Measurements from ENCODE around the gene KRTAP4-8.

Gene KRTAP4-8

GRCh38 chr17:41071606-41072360, 26.2 kb downstream of the KRTAP4-8 start:
- TF ChIP-seq SIN3A (IDR thresholded peaks at IDR 0.05; ENCODE audit: borderline replicate concordance, insufficient read depth, low read length) = no peak

- no peak for TF ChIP-seq FOXP2 (optimal IDR thresholded peaks at IDR 0.05; ENCODE audit: borderline replicate concordance, extremely low read depth, extremely low read length, insufficient read depth)
- no peak for TF ChIP-seq SIN3A (IDR thresholded peaks at IDR 0.05; ENCODE audit: borderline replicate concordance, insufficient read depth, low read length)
- no peak for TF ChIP-seq TAF1 (IDR thresholded peaks at IDR 0.05; ENCODE audit: borderline replicate concordance, insufficient read depth, low read length)
- no peak for TF ChIP-seq POLR2AphosphoS5 (IDR thresholded peaks at IDR 0.05; ENCODE audit: low read depth, low read length)
- TF ChIP-seq REST (IDR thresholded peaks at IDR 0.05; ENCODE audit: insufficient read depth in 1 of 2, low read depth in 2 of 2, low read length in 2 of 2) = no peak
Measured at GRCh38 chr17:41069031-41069430, 28.9 kb downstream of the KRTAP4-8 start.

- no peak for TF ChIP-seq FOXP2 (optimal IDR thresholded peaks at IDR 0.05; ENCODE audit: borderline replicate concordance, extremely low read depth, extremely low read length, insufficient read depth)
- no peak for TF ChIP-seq REST (IDR thresholded peaks at IDR 0.05; ENCODE audit: insufficient read depth in 1 of 2, low read depth in 2 of 2, low read length in 2 of 2)
- no peak for TF ChIP-seq SIN3A (IDR thresholded peaks at IDR 0.05; ENCODE audit: borderline replicate concordance, insufficient read depth, low read length)
- no peak for TF ChIP-seq TAF1 (IDR thresholded peaks at IDR 0.05; ENCODE audit: borderline replicate concordance, insufficient read depth, low read length)
- no peak for TF ChIP-seq POLR2AphosphoS5 (IDR thresholded peaks at IDR 0.05; ENCODE audit: low read depth, low read length)
Measured at GRCh38 chr17:41067281-41067680, 30.7 kb downstream of the KRTAP4-8 start.

- TF ChIP-seq TAF1 (IDR thresholded peaks at IDR 0.05; ENCODE audit: borderline replicate concordance, insufficient read depth, low read length) (no peak), REST (IDR thresholded peaks at IDR 0.05; ENCODE audit: insufficient read depth in 1 of 2, low read depth in 2 of 2, low read length in 2 of 2) (no peak), SIN3A (IDR thresholded peaks at IDR 0.05; ENCODE audit: borderline replicate concordance, insufficient read depth, low read length) (no peak), POLR2AphosphoS5 (IDR thresholded peaks at IDR 0.05; ENCODE audit: low read depth, low read length) (no peak), FOXP2 (optimal IDR thresholded peaks at IDR 0.05; ENCODE audit: borderline replicate concordance, extremely low read depth, extremely low read length, insufficient read depth) (no peak)
Measured at GRCh38 chr17:41065829-41066624, 31.9 kb downstream of the KRTAP4-8 start, which contains the start of gene KRTAP2-4. Gene KRTAP2-4, minus strand, starts transcription at chr17:41065879. Its CDS starts 34 bp downstream, at chr17:41065845.

- no peak for TF ChIP-seq REST (IDR thresholded peaks at IDR 0.05; ENCODE audit: insufficient read depth in 1 of 2, low read depth in 2 of 2, low read length in 2 of 2)
Measured at GRCh38 chr17:41064301-41064700, 33.6 kb downstream of the KRTAP4-8 start.

Data from PFSK-1 (cell line).